ENCODE data around the gene PTPN18. TPM values are rescaled to one million over a fixed set of nuclear protein-coding genes. Genes with fewer than 3 reads are reported as not detected.

PTPN18 gene
- total and polyA plus RNA-seq, 2 experiments from 2014 or later = 27.6 to 36.3 TPM

- peak in 1 of 2 donors; percentile 56 for DNase-seq (ENCODE audit: low read depth in 1 of 2, low spot score in 1 of 2)
- Histone ChIP-seq H3K27me3 (no peaks in the 10 kb centered on the region), H3K36me3 (no peaks in the 10 kb centered on the region), H3K9me3 (ENCODE audit: low read depth) (no peaks in the 10 kb centered on the region), H3K27ac (no peak overlapping the region), H3K4me3 (no peak overlapping the region), H3K4me1 (ENCODE audit: low read depth) (no peaks in the 10 kb centered on the region)
- no peak for TF ChIP-seq CTCF (IDR thresholded peaks at IDR 0.05; ENCODE audit: low read depth, low read length)
Observed at GRCh38 chr2:130375291-130376266, 19.7 kb downstream of the PTPN18 start.

- DNase-seq (ENCODE audit: low read depth in 1 of 2, low spot score in 1 of 2) = no peak
- Histone ChIP-seq H3K4me1 (ENCODE audit: low read depth) (no peaks in the 10 kb centered on the region), H3K36me3 (no peaks in the 10 kb centered on the region), H3K27ac (no peak overlapping the region), H3K27me3 (no peaks in the 10 kb centered on the region), H3K9me3 (ENCODE audit: low read depth) (no peaks in the 10 kb centered on the region), H3K4me3 (no peak overlapping the region)
- peak; percentile 18 for TF ChIP-seq CTCF (IDR thresholded peaks at IDR 0.05; ENCODE audit: low read depth, low read length)
Observed at GRCh38 chr2:130376433-130377293, 20.8 kb downstream of the PTPN18 start.

- TF ChIP-seq CTCF (IDR thresholded peaks at IDR 0.05; ENCODE audit: low read depth, low read length) = no peak
- no peak for DNase-seq (ENCODE audit: low read depth in 1 of 2, low spot score in 1 of 2)
- H3K36me3 ChIP-seq = no peaks in the 10 kb centered on the region
- no peak overlapping the region for H3K4me3 ChIP-seq
- H3K4me1 ChIP-seq (ENCODE audit: low read depth) = no peaks in the 10 kb centered on the region
- H3K27ac ChIP-seq = no peak overlapping the region
- no peaks in the 10 kb centered on the region for H3K9me3 ChIP-seq (ENCODE audit: low read depth)
- no peaks in the 10 kb centered on the region for H3K27me3 ChIP-seq
Observed at GRCh38 chr2:130377491-130377890, 21.6 kb downstream of the PTPN18 start.

GRCh38 chr2:130378206-130378897, 22.5 kb downstream of the PTPN18 start:
- Histone ChIP-seq H3K9me3 (ENCODE audit: low read depth) (no peaks in the 10 kb centered on the region), H3K4me3 (no peak overlapping the region), H3K36me3 (no peaks in the 10 kb centered on the region), H3K4me1 (ENCODE audit: low read depth) (no peaks in the 10 kb centered on the region), H3K27ac (no peak overlapping the region), H3K27me3 (no peaks in the 10 kb centered on the region)
- no peak for TF ChIP-seq CTCF (IDR thresholded peaks at IDR 0.05; ENCODE audit: low read depth, low read length)
- DNase-seq (ENCODE audit: low read depth in 1 of 2, low spot score in 1 of 2) = no peak

GRCh38 chr2:130378898-130379214, 23.0 kb downstream of the PTPN18 start:
- no peak for DNase-seq (ENCODE audit: low read depth in 1 of 2, low spot score in 1 of 2)
- H3K27me3 ChIP-seq = no peaks in the 10 kb centered on the region
- H3K9me3 ChIP-seq (ENCODE audit: low read depth) = no peaks in the 10 kb centered on the region
- H3K4me1 ChIP-seq (ENCODE audit: low read depth) = no peaks in the 10 kb centered on the region
- no peak overlapping the region for H3K4me3 ChIP-seq
- no peak overlapping the region for H3K27ac ChIP-seq
- no peak for TF ChIP-seq CTCF (IDR thresholded peaks at IDR 0.05; ENCODE audit: low read depth, low read length)
- H3K36me3 ChIP-seq = no peaks in the 10 kb centered on the region
